Omental fat pad (tissue), 4 donors: ENCODE measurements around the gene ZSWIM5. TPM values are rescaled to one million over a fixed set of nuclear protein-coding genes. Genes with fewer than 3 reads are reported as not detected.

ENCODE experiments used
- ATAC-seq: fragments of 150-250 bp; one replicate; pipeline ENCODE4 v1.9.1; 2016; ENCODE audit warnings: mild to moderate bottlenecking, moderate library complexity; ENCODE audit not compliant: low FRiP score
- DNase-seq: peaks from one replicate; pipeline ENCODE4 v3.0.0-alpha.2; 2019; ENCODE audit warnings: low spot score
- CTCF ChIP-seq, 3 donors: fragments of 450-650 bp; IDR thresholded peaks; one replicate each; pipeline ENCODE4 v1.5.1; 2016 to 2017; ENCODE audit warnings: antibody characterized with exemption in 3 of 3, mild to moderate bottlenecking in 3 of 3, moderate library complexity in 2 of 3
- total RNA-seq, 4 donors: library from RNA; depleted of rRNA; stranded (reverse); fragments of >200 nt; gene quantifications; one replicate each; pipeline ENCODE4 v1.1.0, GENCODE V29; 2016

The ZSWIM5 gene
- total RNA-seq, 4 donors from 2014 or later, result 0.48 to 1.5 (median 0.88) TPM

GRCh38 chr1:45035631-45036301 lies 170.6 kb downstream of the ZSWIM5 start:
- TF ChIP-seq CTCF (IDR thresholded peaks at IDR 0.05), result no peak
- DNase-seq (no peak), ATAC-seq (no peak)

GRCh38 chr1:45033356-45033755 lies 173.0 kb downstream of the ZSWIM5 start:
- DNase-seq (no peak), ATAC-seq (no peak)
- TF ChIP-seq CTCF (IDR thresholded peaks at IDR 0.05), result no peak

DNA sequence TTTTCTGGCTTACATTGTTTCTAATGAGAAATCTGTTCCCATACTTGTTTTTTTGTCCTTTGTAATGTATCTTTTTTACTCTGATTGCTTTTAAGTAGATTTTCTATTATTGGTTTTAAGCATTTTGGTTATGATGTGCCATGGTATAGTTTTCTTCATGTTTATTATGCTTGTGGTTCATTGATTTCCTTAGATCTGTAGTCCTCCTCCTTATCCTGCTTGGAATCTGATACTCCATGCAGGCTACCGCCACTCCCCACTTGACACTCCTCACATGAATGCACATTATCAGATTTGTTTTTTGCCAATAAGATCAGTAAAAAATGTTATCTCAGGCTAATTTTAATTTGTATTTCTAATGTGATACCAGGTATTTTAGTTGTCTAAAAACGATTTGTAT lies 173.6 kb downstream of the ZSWIM5 start:
- no peak for DNase-seq
- TF ChIP-seq CTCF (IDR thresholded peaks at IDR 0.05), result no peak

GRCh38 chr1:45026446-45026845 lies 180.0 kb downstream of the ZSWIM5 start:
- DNase-seq (no peak), ATAC-seq (no peak)
- TF ChIP-seq CTCF (IDR thresholded peaks at IDR 0.05), result no peak

More for the DNA sequence above, 173.6 kb downstream of the ZSWIM5 start:
- ATAC-seq, result no peak

DNA sequence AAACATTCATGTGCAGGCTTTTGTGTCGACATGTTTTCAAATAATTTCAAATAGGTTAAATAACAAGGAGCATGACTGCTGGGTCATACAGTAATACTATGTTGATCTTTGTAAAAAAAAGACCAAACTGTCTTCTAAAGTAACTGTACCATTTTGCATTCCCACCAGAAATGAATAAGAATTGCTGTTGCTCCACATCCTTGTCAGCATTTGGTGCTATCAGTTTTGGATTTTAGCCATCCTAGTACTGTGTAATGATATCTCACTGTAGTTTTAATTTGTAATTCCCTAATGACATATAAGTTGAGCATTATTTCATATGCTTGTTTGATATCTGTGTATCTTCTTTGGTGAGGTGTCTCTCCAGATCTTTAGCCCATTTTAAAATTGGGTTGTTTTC lies 182.7 kb downstream of the ZSWIM5 start:
- no peak for TF ChIP-seq CTCF (IDR thresholded peaks at IDR 0.05)
- no peak for DNase-seq
- no peak for ATAC-seq

DNA sequence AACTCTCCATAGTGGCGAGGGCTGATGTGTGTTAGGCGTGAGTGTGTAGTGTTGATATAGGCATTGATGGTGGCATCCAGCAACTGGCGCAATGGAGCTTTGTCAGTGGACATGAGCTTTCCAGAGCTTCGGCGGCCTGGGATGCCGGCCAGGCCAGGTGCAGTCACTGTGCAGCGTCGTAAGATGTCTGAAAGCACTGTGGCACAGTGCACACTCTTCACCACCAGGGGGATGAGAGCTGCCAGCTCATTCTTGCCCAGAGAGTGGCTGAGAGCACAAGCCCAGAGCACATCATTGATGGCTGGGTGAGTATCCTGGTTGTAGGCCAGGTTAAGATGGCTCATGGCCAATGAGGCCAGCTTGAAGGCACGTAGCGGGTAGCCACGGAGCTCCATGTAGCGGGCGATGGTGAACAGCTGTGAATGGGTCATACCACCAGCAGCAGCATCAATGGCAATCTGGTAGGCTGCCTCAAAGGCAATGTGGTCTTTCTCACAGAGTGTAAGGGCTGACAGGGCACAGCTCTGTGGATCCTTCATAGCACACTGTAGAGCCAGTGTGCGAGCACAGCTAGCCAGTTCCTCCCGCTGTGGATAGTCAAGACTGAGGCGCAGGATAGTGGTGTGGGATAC lies 187.7 kb downstream of the ZSWIM5 start:
- DNase-seq (no peak), ATAC-seq (peak; percentile 42)
- peak in 1 of 3 donors; percentile 27 for TF ChIP-seq CTCF (IDR thresholded peaks at IDR 0.05)

DNA sequence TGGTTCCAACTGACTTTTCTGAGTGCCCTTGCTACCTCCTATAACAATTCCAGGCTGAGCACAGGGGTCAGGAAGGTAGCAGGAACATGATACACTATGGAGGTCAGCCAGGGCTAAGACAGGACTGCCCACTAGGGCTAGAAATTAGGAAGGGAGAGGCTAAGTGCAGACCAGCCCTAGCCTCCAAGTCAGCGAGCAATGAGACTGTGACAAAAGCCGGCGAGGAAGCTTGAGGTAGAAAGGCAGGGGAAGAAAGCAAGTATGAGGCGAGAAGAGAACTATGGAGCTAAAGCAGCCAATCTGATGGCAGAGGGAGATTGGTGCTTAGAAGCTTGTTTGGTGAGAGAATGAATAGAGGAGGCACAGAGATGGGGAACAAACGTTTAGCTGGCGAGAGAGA lies 189.6 kb downstream of the ZSWIM5 start:
- ATAC-seq (no peak), DNase-seq (no peak)
- no peak for TF ChIP-seq CTCF (IDR thresholded peaks at IDR 0.05)
